Stimulated activated CD4-positive, alpha-beta T cell treated with anti-CD3 and anti-CD28 coated beads, Interleukin-1b, Interleukin-23, amount 100 ng/mL, for 1 hour (primary cell): ENCODE data around the gene OR2T27.
"Not testable (repeated sequence)": the region's sequence is repeated elsewhere in the genome, so short reads cannot be mapped to it uniquely, and the experiment has no call there.

Source experiments
- DNase-seq, 2 donors: peaks; one replicate each; pipeline ENCODE4 v3.0.0-alpha.2; 2020; ENCODE audit warnings: low read depth in 2 of 2

The OR2T27 gene

GRCh38 chr1:248655354-248655753 is at the start of gene OR2T27:
TSS of gene OR2T27 (minus strand) at chr1:248655528. CDS start at chr1:248650884, 4,644 bp downstream.
- not testable (repeated sequence) for DNase-seq

GRCh38 chr1:248704606-248705005 is 49.3 kb upstream of the OR2T27 start:
- no peak for DNase-seq

- DNase-seq = no peak
Observed at GRCh38 chr1:248703674-248704073, 48.3 kb upstream of the OR2T27 start.

GRCh38 chr1:248702714-248703113 is 47.4 kb upstream of the OR2T27 start, which contains the start of gene OR14I1:
TSS of gene OR14I1 (minus strand) at chr1:248702766.
- no peak for DNase-seq

GRCh38 chr1:248699099-248699498 is 43.8 kb upstream of the OR2T27 start:
- no peak for DNase-seq

GRCh38 chr1:248697907-248698306 is 42.6 kb upstream of the OR2T27 start:
- DNase-seq = no peak

- DNase-seq = no peak
Observed at GRCh38 chr1:248696774-248697173, 41.4 kb upstream of the OR2T27 start.

GRCh38 chr1:248696261-248696660 is 40.9 kb upstream of the OR2T27 start:
- no peak for DNase-seq

- DNase-seq = no peak
Observed at GRCh38 chr1:248695451-248696132, 40.3 kb upstream of the OR2T27 start.

GRCh38 chr1:248691567-248692155 is 36.3 kb upstream of the OR2T27 start:
- no peak for DNase-seq

GRCh38 chr1:248688527-248689298 is 33.4 kb upstream of the OR2T27 start:
- no peak for DNase-seq

- no peak for DNase-seq
Observed at GRCh38 chr1:248686815-248687214, 31.5 kb upstream of the OR2T27 start.

- DNase-seq = no peak
Observed at GRCh38 chr1:248681651-248682050, 26.3 kb upstream of the OR2T27 start.

- DNase-seq = no peak
Observed at GRCh38 chr1:248670003-248670402, 14.7 kb upstream of the OR2T27 start.

- not testable (repeated sequence) for DNase-seq
Observed at GRCh38 chr1:248663453-248664328, 8.4 kb upstream of the OR2T27 start.

GRCh38 chr1:248656797-248657196 is 1.5 kb upstream of the OR2T27 start:
- DNase-seq = not testable (repeated sequence)

GRCh38 chr1:248648770-248649536 is 6.4 kb downstream of the OR2T27 start:
- not testable (repeated sequence) for DNase-seq

GRCh38 chr1:248645178-248645577 is 10.2 kb downstream of the OR2T27 start, which contains the start of gene OR2T35:
TSS of gene OR2T35 (minus strand) at chr1:248645278. CDS start at chr1:248639258, 6,020 bp downstream.
- DNase-seq = not testable (repeated sequence)

- not testable (repeated sequence) for DNase-seq
Observed at GRCh38 chr1:248642971-248643651, 12.2 kb downstream of the OR2T27 start.

GRCh38 chr1:248641583-248641982 is 13.7 kb downstream of the OR2T27 start:
- DNase-seq = not testable (repeated sequence)
